G401 (cell line): ENCODE data around the gene PEA15. TPM values are rescaled to one million over a fixed set of nuclear protein-coding genes. Genes with fewer than 3 reads are reported as not detected.

Experiments used
- DNase-seq: peaks from one replicate; pipeline ENCODE4 v3.0.0-alpha.2; 2015; ENCODE audit warnings: low spot score
- in situ Hi-C: cut with HindIII; loops from 2 replicates; pipeline ENCODE4 v1.10.0; 2016; ENCODE audit warnings: low sequenced_read_pairs, mixed read lengths
- total RNA-seq: library from RNA; depleted of rRNA; stranded (reverse); fragments of >200 nt; shearing (Covaris generic); gene quantifications from 2 replicates; pipeline ENCODE4 v1.2.3, GENCODE V29; 2014

The PEA15 gene
- total RNA-seq, 1 experiment from 2014 or later, result 72.2 TPM

- no peak for DNase-seq
- in situ Hi-C loops, result no loop called here
Measured at GRCh38 chr1:160177231-160177630, 28.0 kb upstream of the PEA15 start.

GRCh38 chr1:160177667-160178066 is 27.5 kb upstream of the PEA15 start:
- DNase-seq, result no peak
- in situ Hi-C loops, result no loop called here

- in situ Hi-C loops, result no loop called here
- DNase-seq, result no peak
Measured at GRCh38 chr1:160178731-160179130, 26.5 kb upstream of the PEA15 start.

GRCh38 chr1:160179336-160179735 is 25.8 kb upstream of the PEA15 start:
- in situ Hi-C loops, result no loop called here

GRCh38 chr1:160186246-160186645 is 18.9 kb upstream of the PEA15 start:
- peak; percentile 33 for DNase-seq
- in situ Hi-C loops, result no loop called here

More at GRCh38 chr1:160179336-160179735, 25.8 kb upstream of the PEA15 start:
- no peak for DNase-seq

GRCh38 chr1:160186729-160187128 is 18.5 kb upstream of the PEA15 start:
- in situ Hi-C loops, result no loop called here
- DNase-seq, result no peak

GRCh38 chr1:160187407-160187806 is 17.8 kb upstream of the PEA15 start:
- DNase-seq, result no peak
- in situ Hi-C loops, result no loop called here

- in situ Hi-C loops, result no loop called here
- DNase-seq, result no peak
Measured at GRCh38 chr1:160188341-160188740, 16.8 kb upstream of the PEA15 start.

- DNase-seq, result peak; percentile 78
- in situ Hi-C loops, result no loop called here
Measured at GRCh38 chr1:160189649-160190625, 15.2 kb upstream of the PEA15 start, which contains the start of gene CASQ1. Gene CASQ1 (plus strand): TSS chr1:160190575. CDS start chr1:160190752, 177 bp downstream.

- DNase-seq, result peak; percentile 90
- in situ Hi-C loops, result no loop called here
Measured at GRCh38 chr1:160191756-160192155, 13.4 kb upstream of the PEA15 start.

- in situ Hi-C loops, result no loop called here
Measured at GRCh38 chr1:160192234-160192633, 12.9 kb upstream of the PEA15 start.

GRCh38 chr1:160193091-160193819 is 11.9 kb upstream of the PEA15 start:
- in situ Hi-C loops, result no loop called here
- peak; percentile 96 for DNase-seq

More at GRCh38 chr1:160192234-160192633, 12.9 kb upstream of the PEA15 start:
- DNase-seq, result no peak

- in situ Hi-C loops, result no loop called here
Measured at GRCh38 chr1:160193832-160194736, 11.1 kb upstream of the PEA15 start.

GRCh38 chr1:160194737-160195059 is 10.5 kb upstream of the PEA15 start:
- no peak for DNase-seq
- in situ Hi-C loops, result no loop called here

More at GRCh38 chr1:160193832-160194736, 11.1 kb upstream of the PEA15 start:
- peak; percentile 23 for DNase-seq

GRCh38 chr1:160196143-160196542 is 9.0 kb upstream of the PEA15 start:
- in situ Hi-C loops, result no loop called here
- DNase-seq, result no peak

- in situ Hi-C loops, result no loop called here
- no peak for DNase-seq
Measured at GRCh38 chr1:160197231-160197630, 8.0 kb upstream of the PEA15 start.

GRCh38 chr1:160200786-160201185 is 4.4 kb upstream of the PEA15 start:
- DNase-seq, result no peak
- in situ Hi-C loops, result no loop called here

GRCh38 chr1:160204526-160205241 is 500 bp upstream of the PEA15 start:
- in situ Hi-C loops, result no loop called here
- no peak for DNase-seq

GRCh38 chr1:160206036-160206389 is 829 bp downstream of the PEA15 start:
- in situ Hi-C loops, result no loop called here
- DNase-seq, result peak; percentile 41
